ENCODE results near the gene RGS9.

- TF ChIP-seq EZH2 (IDR thresholded peaks at IDR 0.05; ENCODE audit: borderline replicate concordance) = no peak
- no peak for TF ChIP-seq CTCF (IDR thresholded peaks at IDR 0.05; ENCODE audit: poor library complexity)
These were observed 34.4 kb upstream of the RGS9 start for GRCh38 chr17:65102788-65103187.
